Stimulated activated CD4-positive, alpha-beta T cell treated with anti-CD3 and anti-CD28 coated beads, Interleukin-2, amount 100 ng/mL, for 48 hours (primary cell): Measurements from ENCODE around the gene RALB.

Experiments
- DNase-seq, 2 donors: peaks; one replicate each; pipeline ENCODE4 v3.0.0-alpha.2; 2020

The RALB gene, protein sequence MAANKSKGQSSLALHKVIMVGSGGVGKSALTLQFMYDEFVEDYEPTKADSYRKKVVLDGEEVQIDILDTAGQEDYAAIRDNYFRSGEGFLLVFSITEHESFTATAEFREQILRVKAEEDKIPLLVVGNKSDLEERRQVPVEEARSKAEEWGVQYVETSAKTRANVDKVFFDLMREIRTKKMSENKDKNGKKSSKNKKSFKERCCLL

DNA sequence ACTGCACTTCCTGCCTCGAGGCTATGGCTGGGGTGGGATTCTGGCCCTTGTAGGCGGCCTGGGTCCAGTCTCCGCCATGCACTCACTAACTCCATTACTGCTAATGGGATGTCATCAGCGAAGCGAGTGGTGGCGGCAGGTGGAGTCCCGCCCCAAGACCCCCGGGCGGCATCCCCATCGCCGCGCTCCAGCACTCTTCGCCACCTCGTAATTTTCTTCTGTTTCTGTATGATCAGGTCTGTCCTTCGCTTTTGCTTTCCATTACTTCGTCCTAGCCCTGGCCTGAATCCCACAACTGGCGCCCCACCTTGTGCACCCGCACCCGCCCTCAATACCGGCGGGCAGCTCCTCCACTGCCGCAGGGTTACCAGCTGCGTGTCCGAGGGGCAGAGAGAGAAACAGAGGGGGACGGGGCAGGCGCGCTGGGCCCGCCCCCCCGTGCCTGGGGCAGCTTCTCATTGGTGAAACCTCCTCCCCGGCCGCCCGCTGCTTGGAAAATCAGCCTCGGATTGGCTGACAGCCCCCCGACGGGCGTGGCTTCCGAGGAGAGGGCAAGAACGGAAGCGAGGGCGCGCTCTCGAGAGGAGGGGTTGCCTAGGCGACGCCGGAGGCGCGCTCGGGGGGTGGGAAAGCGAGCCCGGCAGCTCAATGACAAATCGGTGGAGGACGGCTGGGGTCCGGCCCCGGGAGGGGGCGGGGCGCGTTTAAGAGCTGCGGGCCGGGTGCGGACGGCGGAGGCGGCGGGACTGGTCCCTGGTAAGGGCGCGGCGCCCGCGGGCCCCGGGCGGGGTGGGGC is at the start of gene RALB:
Gene RALB (plus strand): TSS at position 628 of the 796 bp plus-strand sequence. CDS start 25,813 bp downstream, outside the sequence.
- peak; percentile 96 to 97 for DNase-seq

DNA sequence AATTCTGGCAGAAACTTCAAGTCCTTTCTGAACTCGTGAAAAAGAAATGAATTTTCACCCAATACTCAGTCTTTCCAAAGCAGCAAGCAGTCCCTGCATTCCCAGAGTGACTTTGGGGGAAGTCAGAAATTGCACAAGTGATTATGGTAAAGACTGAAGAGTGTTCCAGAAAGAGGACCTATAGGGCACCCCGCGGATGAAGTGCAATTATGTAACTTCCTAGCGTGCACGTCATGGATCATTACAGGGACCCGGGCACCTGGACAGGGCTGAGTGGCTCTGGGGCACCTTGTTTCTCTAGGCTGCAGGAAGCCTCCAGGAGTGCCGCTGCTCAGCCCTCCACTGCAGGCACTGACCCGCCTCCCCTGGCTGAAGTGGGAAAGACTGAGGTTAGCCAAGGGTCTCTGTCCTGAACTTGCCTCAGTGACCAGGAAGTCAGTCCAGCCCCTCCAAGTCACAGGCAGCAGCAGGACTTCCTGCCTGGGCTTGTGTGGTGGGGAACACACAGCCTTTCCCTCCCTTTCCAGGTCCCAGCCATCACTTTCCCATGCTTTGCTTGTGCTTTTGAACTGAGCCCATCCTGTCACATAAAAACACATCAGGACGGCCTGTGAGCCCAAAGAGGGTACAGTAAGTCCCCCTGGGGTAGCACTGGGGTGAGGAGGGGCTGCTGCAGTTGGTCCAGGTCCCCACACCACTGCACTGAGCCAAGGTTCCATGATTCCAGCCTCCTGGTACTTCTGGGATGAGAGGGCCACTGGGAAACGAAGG is 49.2 kb upstream of the RALB start:
- no peak for DNase-seq

DNA sequence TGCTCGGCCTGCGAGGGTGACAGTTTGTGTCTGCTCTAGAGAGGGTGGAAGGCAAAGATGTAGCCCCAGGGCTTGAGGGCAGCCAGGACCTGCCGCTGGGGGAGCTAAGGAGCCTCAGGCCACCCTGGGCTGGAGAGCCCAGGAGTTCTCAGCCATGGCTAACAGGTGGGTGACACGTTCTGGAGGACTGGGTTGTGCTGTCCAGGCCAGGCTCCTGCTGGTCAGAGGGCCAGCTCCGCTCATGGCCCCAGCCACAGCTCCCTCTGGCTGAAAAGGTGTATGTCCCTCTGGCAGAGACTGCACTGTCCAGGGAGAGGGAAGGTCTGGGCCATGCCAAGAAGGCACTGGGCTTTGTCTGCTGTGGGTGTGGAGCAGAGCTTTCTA is 48.6 kb upstream of the RALB start:
- no peak for DNase-seq

DNA sequence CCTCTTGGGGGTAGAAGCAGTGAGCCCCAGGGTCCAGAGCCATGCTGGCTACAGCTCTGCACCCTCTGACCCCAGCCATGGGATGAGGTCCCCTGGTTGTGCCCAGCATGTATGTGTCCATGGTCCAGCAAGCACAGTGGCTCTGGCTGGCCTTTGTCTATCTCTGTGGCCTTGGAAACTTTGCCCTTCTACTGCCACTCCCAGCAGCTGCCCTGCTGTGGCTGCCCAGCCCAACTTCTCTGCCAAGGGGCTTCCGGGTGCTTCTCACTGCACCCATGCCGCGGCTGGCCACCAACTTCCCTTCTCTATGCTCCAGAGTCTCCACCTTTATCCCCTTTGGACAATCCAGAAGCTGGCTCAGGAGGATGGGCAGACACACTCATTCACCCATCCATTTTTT is 48.2 kb upstream of the RALB start:
- no peak for DNase-seq

DNA sequence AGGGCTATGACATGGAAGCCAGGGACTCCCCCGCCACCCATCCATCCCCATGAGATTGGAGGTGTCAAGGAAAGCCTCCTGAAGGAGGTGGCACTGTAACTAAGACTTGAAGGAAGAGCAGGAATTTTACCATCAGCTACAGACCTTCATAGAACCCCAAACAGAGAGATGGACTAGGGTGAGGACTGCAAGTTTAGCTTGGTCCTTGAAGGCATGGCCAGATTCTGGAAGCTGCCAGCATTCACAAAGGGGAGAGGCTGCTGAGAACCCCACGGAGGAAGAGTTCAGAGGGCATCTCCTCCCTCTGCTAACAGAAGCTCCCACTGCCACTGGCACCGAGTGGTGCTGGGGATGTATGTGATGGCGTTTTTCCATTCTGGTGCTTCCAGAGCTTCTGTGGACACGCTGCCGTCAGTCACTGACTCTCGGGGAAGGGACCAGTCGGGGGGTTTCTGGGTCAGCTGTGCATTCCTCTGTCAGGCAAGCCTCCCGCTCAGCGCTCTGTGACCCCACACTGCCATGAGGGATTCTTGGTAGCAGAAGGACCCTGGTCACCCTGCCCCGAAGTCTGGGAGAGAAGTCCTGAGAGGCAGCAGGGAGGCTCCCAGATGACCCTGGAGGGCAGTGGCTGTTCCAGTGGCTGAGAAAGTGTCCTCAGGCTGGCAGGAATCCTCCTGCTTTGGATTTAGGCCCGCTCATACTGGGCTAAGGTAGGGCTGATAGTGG is 47.5 kb upstream of the RALB start:
- DNase-seq: no peak

DNA sequence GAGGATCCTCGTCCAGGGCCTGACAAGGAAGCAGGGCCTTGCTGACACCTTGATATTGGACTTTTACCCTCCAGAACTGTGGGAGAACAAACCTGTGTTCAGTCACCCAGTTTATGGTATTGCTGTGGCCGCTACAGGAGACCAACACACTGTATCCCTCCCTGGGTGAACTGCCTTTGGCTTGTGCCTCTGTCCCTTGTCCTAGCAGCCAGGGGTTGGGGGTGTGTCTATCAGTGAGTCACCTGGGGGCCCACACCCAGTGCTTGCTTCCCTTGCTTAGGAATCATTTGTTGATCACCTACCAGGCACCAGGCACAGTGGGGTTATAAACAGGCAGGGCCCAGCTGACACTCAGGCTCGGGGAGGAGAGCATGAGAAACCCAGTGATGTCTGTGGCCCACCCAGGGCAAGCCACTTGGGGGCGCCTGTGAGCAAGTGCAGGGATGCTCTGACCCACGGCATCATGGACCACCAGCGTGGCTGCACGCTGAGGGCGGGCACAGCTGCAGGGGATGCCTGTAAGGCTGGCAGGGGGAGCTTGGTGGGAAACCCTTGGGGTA is 46.5 kb upstream of the RALB start:
- peak; percentile 47 to 57 for DNase-seq

DNA sequence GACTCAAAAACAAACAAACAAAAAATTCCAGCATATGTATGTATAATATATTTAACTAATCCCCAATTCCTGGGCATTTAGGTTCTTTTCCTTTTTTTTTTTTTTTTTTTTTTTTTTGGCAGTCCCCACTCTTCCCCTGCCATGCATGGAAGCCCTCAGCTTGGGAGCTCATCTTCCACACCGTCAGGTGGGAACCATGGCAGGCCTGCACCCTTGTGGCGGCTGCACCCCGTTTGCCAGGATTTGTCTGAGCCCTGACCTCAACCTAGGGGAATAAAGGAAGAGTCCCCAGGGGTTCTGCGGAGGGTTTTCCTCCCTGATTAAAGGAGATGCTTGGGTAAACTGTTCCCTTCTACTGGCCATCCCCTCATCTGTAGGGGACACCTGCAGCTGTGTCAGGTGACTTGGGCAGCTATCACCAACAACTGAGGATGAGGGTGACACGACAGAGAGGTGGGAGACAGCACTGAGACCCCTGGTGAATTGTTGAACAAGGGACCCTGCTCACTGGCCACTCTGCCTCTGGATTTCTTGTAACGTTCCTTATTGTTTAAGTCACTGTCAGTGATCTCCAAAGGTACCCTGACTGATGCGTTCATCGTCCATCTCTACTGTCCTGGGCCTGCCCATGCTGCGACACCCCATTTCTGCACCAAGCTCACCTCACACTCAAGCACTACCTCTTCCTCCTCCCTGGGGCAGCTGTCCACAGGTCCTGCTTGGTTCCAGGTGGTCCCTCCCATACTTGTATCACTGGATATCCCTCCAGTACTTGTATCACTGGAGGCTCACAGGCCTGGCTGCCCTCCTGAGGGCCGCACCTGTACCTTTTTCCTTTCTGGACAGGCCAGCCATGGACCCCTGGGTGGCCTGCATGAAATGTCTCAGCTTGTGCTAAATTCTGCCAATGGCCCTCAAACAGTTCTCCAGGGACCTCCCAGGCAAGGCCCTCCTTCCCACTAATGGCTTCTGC is 44.0 kb upstream of the RALB start:
- no peak for DNase-seq

DNA sequence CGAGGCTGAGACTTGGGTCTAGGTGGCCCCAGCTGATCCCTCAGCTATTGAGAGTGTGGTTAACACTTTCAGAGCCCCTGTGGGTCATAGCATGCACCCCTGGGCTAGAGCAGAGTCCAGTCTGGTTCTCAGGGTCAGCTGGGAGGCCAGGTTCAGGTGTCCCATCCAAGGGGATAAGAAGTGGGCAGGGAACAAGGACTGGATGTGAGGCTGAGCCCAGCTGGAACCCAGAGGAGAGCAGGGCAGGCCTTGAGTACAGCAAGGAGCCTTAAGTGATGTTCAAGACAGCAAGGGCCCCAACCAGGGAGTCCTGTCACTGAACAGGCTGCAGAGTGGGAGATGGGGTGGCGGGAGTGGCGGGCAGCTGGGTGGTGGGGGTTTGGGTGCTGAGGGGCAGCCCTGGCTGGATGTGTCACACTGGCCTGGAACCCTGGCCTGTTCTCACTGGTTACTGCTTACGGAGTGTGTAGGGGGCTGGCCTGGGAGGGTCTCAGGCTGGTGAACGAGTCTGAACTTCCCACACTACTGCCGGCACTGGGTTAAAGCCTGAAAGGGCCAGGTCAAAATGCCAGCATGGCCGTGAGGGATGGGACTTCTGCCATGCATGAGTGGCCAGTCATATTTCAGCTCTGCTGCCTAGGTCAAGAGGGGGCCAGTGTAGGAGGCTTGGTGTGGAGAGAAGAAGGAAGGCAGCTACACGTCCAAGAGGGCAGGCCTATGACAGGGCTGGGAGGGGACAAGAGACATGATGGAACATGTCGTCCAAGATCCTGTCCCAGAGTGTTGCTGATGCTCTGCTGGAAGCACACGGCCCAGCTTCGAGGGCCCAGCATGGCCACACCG is 43.0 kb upstream of the RALB start:
- DNase-seq: no peak

DNA sequence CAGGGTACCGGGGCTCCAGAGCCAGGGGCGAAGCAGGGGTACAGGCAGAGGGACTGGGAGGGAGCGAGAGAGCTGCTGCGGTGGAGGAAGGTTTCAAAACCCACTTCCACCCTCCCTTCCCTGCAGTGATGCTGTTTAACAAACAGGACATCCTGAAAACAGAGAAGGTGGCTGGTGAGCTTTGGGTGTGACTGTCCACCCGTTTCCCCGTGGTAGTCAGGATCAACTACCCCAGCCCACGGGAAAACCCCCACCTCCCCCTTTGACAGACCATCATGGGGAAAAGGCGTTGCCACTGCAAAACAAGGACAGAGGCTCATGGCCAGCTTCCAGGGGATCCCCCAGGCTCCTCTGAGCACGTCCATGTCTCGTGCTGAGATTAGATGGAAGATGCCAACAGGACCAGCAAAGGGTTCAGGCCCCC is 42.4 kb upstream of the RALB start:
- no peak for DNase-seq

DNA sequence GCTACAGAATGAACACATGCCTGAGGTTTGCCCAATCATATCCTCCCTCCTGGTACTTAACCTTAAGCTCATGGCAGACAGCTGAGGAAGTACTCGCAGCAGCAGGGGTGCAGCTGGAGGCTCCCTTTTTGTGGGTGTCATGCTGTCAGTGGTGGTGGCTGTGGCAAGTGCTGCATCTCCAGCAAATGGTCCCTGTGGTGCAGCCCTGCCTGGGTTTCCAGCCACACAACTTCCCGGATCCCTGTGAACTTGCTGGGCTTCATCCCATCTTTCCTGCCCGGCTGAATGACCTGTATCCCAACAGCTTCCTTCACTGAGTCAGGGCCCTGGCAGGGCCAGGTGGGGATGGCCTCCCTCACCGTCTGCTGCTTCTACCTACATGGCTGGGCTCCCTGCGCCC is 34.5 kb upstream of the RALB start:
- DNase-seq: no peak

DNA sequence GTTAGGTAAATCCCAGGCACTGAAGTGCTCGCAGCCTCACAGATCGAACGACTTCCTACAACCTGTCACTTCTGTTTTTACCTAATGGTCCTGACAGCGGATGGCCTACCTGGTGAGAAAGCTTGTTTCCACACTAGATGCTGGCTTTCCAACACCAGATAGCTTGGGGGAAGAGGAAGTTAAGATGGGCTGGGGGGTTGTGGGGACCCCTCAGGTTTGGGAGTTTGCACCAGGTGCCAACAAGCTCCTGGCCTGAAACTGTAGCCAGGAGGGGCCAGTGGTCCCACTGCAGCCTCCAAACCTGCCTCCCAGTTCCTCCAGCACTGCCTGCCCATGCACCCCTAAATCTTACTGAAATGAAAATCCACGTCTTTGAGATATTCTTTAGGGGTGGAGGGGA is 33.4 kb upstream of the RALB start:
- no peak for DNase-seq

DNA sequence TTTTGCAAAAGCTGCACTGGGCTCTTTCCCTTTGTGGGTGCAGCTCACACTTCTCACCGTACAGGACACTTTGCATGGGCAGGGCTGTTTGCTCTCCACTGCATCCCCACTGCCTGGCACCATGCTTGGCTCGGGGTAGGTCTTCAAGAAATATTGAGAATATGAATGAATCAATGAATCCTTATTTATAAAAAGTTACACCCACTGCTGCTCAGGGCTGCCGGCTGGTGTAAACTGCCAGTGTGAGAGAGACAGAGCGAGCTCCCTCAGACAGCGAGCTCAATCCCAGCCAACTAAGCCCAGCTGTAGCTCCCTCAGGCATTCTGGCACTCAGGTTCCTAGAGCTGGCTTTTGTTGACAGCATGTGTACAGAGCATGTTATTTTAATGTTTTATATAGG is 32.9 kb upstream of the RALB start:
- no peak for DNase-seq

DNA sequence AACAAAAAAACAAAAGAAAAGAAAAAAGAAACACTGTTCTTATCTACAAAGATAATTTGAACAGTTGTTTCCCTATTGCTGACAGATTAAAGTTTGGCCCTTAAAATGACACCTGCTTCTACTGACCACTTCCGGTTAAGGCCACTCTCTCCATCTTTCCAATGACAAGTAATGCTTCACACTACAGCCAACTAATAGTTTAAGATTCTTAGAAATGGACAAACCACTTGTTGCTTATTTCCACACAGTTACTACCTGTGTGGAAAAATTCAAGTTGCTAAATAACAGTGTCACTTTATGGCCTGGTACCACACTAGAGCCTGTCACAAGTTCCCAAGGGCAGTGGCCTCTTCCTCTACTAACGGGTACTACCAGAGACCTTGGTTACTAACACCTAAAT is 31.9 kb upstream of the RALB start:
- DNase-seq: no peak

DNA sequence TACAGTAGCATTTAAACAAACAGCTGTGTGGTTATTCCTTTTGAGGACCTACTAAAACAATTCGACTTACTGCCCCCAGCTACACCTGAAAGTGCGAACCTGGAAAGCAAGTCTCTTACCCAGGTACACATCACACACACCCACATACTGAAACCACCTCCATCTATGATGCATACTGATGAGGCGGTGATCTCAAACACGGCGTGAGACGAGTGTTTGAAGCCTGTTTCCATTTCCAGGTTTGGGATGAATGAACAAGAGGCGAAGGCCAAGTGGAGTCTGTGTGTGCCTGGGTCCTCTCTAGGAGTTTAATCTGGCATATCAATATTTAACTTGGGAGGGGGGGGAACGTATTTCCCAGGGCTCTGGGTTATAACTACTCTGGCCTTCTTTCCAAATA is 31.0 kb upstream of the RALB start:
- DNase-seq: no peak

DNA sequence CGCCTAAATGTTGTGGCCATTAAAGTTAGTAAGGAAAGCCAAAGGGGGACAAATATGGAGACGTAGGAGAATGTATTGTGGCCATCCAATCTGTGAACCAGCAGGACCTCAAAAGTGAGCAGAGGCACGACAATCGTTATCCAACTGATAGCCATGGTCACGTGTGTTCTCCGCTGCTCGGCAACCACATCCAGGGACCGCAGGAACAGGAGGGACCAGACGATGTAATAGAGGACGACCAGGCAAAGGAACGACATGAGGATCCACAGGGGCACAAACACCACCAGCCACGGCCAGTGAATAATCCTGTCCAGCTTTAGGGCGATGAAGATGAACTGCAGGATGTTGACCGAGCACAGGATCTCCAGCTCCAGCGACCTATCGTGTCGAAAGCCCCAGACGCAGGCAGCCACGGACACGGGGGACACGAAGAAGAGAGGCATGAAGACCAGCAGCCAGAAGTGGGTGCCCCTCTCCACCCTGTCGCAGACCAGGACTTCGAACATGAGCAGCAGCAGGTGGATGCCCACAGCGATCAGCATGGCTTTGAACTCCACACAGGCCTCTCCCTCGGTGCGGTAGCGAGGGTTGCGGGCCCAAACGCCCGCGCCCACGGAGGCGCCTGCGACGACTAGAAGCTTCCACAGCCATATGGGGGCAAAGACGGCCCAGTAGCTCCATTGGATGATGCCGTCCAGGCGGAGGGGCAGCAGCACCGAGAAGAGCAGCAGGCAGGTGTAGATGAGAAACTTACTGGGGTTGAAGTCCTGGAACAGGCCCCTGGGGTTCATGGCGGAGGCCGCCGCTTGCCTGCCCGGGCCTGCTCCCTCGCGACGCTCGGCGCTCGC is 30.2 kb upstream of the RALB start:
- no peak for DNase-seq

DNA sequence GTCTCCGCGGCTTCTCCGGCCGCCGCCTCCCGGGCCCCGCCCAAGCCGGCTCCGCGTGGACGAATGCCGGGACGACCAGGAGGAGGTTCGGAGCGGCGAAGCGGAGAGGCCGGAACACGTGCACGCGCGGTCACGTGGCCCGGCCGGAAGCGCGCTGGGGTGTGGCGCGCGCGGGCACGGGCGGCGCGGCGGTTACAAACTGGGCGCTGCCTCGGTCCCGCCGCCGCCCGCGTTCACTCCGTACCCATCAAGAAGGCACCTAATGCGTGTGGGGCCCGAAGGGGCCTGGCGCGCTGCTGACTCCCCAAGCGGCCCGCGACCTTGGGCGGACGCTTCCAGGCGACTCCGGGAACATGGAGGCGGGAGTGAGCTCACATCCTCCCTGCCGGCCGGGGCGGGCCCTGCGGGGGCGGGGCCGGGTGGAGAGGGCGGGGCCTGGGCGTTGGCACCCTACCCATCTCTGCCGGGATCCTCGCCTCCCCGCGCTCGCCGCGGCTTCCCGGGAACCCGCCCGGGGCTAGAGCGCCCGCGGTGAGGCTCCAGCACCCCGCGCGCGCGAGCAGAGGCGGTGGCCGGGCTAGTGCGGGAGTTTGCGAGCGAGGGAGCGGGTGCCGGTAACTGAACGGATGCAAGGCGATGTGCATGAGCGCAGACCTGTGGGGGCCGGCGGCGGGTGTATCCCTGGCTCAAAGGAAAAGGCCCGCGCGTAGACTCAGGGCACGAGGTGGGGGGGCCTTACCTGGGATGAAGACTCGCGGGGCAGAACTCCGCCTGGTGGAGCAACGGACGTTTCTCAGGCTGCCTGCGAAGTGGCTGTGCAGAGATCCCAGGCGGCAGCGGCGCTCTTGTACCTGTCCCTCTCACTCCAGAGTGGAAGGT is 29.4 kb upstream of the RALB start, which contains the start of gene TMEM185B:
Gene TMEM185B (minus strand): TSS at position 367 of the 879 bp plus-strand sequence. CDS start 424 bp downstream, outside the sequence.
- DNase-seq: peak; percentile 87 to 89

DNA sequence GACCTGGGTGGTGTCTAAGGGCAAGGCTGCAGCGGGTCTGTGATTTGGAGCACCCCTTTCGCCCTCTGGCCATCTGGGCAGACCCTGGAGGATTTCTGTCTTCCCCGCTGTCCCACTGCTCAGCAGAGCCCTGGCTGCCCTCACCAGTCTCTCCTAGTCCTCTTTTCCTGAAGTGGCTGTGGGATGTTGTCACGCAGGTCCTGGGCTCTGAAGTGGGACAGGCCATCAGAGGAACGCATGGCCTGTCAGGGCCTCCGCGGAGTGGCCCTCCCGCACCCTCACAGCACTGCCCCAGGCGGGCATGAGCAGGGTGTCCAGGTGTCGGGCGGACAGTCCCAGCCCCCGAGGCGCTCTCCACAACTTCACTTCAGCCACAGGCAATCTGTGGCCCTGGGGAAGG is 28.4 kb upstream of the RALB start:
- DNase-seq: no peak
